SIG-M5 treated with dmso at 0.1 percent for 504 hours (cell line): ENCODE data around the gene TJAP1.
"Not testable (repeated sequence)": the region's sequence is repeated elsewhere in the genome, so short reads cannot be mapped to it uniquely, and the experiment has no call there.

Experiments used
- DNase-seq: peaks from one replicate; lab custom pipeline; 2025; ENCODE audit not compliant: unreplicated experiment; lab: John Stamatoyannopoulos, UW

Gene TJAP1

DNA sequence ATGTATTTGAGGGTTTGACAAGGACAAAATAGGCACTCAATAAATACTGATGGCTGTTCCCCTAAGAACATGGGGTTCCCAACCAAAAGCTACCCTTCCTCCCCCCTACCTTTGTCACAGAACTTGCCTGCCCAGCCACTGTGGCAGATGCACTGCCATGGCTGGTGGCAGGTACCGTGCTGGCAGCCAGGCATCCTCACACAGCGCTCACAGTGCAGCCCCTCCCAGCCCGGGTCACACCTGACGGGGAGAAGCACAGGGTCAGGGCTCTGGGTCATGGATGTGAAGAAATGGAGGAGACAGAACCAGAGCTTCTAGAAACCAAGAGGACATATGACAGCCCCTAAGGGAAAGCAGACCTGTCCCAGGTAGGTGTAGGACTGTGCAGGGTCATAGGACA lies 24.5 kb upstream of the TJAP1 start:
- no peak for DNase-seq

DNA sequence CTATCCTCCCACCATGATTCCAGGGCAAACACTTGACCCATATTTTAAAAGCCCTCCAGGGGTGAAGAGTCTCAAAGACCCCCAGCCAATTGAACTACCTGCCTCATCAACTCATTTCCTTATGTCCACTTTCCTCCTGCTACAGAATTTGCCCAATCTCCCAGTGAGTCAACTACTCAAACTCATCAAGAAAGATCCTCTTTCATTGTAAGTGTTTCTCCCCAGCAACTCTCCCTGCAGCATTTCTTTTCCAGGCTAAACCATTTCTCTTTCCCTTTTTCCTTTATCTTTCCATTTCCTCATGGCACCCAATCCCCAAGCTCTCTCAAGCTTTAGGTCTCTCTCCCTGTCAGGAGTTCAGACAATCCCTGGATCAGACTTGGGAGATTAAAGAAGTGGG lies 23.5 kb upstream of the TJAP1 start:
- no peak for DNase-seq

DNA sequence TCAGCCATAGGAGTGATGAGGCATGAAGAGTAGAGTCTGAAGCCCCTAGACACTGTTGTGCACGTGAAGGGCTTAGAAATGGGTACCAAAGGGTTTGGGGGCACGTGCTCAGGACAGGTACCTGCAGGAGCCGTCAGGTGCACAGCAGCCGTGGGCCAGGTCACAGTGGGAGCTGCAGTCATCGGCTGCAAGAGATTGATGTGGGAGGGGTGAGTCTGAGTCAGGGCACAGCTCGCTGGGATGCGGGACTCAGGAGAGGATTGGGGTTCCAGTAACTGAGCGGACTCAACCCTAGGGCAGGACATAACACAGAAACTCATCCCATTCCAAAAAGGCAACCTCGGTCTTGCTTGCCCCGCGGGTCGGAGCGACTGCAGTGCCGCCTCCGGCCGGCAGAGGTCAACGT lies 23.1 kb upstream of the TJAP1 start:
- DNase-seq, result peak; percentile 10

DNA sequence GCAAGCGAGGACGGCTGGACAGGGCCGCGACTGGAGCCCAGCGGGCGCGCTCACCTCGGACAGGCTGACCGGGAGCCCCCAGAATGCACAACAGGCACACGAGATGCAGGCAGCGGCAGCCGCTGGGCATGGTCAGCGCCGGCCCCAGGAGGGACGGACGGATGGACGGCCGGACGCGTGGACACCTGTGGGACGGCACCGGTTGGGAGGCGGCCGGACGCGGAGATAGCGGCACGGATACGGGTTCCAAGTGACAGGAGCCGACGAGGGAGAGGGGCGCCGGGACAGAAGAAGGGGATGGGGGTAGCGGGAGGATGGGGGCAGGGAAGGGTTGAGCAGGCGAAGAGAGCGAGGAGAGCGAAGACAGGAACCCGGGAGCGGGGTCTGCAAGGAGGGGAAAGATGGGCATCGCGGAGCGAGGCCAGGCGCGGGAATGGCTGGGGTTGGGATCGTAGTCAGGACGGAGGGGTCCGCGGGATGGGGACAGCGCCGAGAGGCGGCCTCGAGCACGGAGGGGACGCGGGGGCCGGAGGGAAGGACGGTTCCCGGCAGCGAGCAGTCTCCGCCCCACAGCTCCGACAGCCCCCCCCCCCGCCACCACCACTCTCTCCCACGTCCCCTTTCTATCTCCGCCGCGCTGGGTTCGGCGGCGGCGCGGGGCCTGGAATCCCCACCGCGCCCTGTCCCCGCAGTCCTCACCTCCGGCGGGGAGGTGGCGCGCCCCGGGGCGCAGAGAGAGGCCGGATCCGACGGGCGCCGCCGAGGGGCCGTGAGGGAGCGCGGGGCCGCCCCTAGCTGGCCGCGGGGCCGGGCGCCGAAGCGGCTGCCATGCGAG lies 22.5 kb upstream of the TJAP1 start:
- DNase-seq, result no peak

DNA sequence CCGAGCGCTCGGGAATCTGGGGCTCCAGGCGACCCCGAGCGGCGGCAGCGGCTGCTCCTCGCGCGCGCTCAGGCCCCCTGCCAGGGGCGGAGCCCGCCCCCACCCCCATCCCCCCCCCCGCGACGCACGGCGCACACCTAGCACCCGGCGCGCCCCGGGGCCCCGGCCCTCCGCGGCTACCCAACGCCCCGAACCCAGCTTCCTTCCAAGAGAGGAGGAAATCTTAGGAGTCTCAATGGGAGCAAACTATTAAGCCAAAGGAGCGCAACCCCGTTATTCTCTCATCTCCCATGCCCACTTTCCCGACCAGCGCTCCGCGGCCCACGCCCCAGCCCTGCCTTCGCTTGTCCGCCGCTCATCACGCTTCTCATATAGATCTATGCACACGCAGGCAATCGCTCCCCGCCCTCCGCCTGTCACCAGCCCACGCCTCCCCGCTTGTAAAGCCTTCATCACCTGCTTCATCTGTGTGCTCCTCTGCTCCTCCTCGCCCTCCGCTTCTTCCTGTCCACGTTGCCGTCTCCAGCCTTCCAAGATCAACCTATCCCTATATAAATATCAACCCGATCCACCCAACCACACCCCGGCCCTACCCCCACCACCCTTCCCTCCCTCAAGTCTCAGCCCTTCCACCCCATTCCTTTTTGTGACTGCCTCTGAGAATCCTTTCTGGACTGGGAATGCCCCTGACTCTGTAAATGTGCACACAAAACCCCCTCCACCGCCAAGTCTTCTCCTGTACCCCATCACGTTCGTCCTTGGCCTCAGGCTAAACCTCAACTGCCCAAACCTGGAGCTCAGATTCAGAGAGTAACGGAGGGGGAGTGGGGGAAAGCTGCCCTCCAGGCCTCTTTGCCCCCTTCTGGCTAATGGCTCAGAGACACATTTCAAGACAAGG lies 21.6 kb upstream of the TJAP1 start, which contains the start of gene DLK2:
Gene DLK2, minus strand, starts transcription at position 18 of the 898 bp plus-strand sequence. CDS start 723 bp downstream, outside the sequence.
- DNase-seq, result peak; percentile 24

DNA sequence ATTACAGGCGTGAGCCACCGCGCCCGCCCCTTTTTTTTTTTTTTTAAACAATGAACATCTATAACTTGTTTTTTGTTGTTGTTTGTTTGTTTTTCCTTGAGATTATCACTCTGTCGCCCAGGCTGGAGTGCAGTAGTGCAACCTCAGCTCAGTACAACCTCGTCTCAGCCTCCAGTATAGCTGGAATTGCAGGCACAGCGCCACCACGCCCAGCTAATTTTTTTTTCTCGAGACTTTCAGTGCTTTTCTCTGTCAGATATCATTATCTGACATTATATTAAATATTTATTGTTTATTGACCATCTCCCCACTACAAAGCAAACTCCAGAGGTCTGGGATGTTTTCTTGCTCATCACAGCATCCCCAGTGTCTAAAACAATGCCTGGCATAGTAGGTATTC lies 19.7 kb upstream of the TJAP1 start:
- no peak for DNase-seq

DNA sequence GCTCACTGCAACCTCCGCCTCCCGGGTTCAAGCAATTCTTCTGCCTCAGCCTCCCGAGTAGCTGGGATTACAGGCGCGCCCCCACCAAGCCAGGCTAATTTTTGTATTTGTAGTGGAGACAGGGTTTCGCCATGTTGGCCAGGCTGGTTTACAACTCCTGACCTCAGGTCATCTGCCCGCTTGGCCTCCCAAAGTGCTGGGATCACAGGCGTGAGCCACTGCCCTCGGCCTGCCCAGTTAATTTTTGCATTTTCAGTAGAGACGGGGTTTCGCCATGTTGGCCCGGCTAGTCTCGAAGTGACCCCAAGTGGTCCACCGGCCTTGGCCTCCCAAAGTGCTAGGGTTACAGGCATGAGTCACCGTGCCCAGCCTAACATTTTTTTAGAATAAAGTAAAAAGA lies 19.2 kb upstream of the TJAP1 start:
- DNase-seq, result not testable (repeated sequence)

DNA sequence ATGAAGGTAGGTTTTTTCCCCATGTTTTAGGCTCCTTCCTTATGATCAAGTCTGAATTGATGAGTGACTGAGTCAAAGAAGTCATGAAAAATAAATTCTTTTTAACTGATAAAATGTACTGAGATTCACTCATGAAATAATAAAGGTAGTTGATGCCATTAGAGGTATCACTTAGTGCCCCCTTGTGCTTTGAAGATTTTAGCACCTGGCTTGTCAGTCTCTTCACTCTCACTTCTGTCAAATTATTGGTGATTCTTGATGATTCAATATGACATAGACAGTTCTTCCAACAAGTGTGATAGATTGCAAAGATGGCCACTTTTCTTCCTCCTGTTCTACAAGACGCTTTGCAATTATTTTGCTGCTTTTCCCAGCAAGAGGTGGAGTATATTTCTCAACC lies 17.8 kb upstream of the TJAP1 start:
- no peak for DNase-seq

DNA sequence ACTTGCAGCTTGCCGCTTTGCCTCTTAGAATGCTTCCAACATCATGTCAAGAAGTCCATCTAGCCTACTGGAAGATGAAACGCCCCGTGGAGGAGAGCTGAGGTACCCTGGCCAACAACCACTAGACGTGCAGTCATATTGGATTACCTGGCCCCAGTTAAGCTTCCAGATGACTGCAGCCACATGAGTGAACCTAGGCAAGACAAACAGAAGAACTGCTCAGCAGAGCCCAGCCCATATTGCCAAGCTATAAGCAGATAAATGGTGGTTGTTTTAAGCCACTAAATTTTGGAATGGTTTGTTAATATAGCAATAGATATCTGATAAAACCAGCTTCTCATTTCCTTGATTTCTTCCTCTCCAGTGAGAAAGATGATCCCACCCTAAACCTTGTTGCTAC lies 17.3 kb upstream of the TJAP1 start:
- DNase-seq, result no peak

DNA sequence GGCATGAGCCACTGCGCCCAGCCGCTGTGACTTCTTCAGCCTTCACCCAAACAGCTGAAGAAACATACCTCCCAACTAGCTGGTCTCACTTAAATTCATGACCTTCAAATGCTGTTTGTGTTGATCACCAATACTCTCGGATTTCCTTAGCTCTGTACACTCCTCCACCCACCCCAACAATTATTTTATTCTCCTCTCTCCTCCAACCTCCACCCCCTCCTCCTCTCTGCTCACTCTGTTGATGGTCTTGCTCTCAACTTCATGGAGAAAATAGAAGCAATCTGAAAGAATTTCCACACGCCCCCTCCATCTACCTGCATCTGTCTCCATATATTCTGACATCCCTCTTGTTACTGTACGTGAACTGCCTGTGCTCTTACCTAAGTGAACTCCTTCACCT lies 15.4 kb upstream of the TJAP1 start:
- DNase-seq, result no peak

DNA sequence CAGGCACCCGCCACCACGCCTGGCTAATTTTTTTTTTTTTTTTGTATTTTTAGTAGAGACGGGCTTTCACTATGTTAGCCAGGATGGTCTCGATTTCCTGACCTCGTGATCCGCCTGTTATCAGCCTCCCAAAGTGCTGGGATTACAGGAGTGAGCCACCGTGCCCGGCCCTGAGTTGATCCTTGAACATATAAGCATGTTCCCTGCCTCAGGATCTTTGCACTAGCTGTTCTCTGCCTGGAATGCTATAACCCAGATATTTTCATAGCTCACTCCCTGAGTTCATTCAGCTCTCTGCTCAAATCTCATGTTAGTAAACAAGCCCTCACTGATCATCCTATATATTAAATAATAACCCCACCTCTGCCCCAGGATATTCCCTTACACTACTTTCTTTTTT lies 13.0 kb upstream of the TJAP1 start:
- no peak for DNase-seq

DNA sequence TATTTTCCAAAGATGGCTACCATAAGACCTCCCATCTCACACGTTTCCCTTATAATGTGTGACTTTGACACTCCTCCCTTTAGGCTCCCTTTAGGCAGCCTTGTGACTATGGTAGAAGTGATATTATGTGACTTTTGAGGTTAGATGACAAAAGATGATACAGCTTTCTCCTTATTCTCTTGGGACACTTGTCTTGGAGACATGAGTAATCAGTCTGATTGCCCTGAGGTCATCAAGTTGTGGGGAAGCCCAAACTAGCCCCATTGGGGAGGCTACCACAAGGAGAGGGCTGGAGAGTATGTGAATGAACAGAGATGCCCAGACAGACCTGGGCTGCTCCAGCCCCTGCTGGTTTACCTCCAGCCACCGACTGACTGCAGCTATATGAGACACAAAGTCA lies 11.4 kb upstream of the TJAP1 start:
- DNase-seq, result no peak

DNA sequence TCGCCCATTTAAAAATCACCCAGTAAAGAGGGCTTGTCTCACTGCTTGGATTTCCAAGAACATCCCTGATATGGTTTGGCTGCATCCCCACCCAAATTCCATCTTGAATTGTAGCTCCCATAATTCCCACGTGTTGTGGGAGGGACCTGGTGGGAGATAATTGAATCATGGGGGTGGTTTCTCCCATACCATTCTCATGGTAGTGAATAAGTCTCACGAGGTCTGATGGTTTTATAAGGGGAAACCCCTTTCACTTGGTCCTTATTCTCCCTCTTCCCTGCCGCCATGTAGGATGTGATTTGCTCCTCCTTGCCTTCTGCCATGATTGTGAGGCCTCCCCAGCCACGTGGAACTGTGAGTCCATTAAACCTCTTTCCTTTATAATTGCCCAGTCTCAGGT lies 10.1 kb upstream of the TJAP1 start:
- not testable (repeated sequence) for DNase-seq

DNA sequence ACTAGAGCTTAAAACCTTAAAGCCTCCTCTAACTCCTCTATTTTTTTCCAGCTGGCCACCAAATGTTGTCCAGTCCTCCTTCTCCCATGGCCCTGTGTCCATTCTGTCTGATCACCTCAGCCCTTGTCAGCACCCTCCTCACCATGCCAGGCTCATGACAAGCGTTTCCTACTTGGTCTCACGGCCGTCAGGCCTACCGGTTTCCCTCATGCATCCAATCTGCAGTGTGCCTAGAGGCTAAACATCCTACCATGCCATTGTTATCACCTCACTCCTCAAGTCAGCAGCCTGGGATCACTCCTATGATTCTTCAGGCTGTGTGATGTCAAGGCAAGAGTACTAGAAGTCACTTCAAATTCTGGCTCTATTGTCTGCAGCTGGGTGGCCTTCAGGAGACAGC lies 9.6 kb upstream of the TJAP1 start:
- no peak for DNase-seq

DNA sequence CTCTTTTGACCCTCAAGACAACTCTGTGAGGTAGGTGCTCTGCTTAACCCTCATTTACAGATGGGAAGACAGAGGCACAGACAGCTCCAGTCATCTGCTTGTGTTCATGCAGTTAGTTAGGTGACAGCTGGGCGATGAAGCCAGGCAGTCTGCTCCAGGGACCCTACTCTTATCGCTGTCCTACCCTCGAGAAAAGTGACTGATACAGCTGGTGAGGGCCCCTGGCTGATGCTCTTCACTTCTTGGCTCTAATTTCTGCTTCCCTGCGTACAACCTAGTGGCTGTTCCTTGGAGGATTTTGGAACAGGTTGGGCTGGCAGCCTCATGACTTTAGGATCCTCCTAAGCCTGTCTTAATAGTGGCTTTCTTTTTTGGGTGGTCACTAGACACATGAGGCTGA lies 9.1 kb upstream of the TJAP1 start:
- no peak for DNase-seq

DNA sequence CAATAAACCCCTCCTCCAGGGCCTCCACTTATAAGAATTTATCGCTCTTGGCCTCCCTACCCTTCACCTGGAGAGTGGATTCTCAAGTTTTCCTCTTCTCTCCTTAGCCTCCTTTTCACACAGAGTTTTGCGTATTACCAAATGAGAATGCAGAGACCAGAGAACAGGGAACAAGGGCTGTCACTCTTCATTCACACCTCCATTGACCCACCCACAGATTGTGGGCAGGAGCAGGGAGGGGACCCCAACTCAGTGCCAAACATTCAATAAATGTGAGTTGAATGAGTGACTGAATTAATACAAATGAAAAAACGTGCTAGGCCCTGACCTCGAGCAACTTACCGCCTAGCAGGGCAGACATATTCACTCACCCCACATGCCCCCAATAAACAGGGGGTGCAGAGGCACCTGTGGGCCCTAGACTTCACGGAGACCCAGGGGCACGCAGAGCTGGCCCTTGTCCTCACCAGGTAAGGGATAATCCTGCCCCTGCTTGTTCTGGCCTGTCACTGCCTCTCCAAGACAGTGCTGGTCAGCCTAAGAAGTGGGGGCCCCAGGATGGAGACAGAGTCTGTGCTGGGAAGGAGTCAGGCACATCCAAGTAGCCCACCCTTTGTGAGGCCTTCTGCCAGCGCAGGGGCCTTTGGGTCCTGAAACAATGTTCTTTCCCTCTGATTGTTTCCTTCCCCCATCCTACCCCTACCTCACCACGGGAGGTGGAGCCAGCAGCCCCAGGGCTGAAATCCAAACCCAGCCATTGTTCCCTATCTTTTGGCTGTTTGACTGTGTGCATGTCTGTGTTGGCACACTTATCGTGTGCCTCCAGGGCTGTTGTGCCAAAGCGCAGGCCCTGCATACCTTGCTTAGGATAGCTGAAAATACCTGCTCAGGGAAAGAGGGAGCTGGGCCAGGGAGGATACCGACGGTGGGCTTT lies 8.4 kb upstream of the TJAP1 start:
- DNase-seq, result no peak

DNA sequence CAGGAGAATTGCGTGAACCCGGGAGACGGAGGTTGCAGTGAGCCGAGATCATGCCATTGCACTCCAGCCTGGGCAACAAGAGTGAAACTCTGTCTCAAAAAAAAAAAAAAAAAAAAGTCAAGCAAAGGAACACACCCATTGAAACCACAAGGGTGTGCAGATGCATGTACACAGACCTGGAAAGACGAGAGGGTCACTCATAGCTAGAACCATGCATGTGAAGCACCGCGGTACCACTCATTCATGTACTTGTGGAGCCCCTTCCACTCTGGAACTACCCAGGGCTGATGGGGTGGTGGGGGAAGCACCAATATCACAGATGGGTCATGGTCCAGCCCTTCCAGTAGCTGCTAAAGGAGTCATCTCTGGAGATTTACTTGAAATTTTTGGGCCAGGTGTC lies 7.4 kb upstream of the TJAP1 start:
- DNase-seq, result no peak

DNA sequence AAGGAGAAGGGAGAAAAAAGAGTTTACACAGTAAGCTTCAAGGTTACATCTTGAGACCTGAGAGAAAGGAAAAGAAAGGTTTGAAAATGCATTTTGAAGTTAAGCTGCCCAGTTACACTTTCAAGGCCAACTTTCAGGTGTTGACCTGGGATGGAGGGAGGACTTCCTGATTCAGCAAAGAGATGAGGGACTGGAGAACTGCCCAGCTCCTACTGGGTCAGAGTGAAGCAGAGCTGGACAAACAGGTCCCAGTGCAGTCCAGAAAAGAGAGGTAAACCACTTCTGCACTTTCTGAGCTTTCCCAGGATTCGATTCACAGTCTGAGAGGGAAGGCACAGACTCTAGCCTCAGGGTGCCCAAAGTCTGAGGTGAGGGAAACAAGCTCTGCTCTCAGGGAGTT lies 6.0 kb upstream of the TJAP1 start:
- DNase-seq, result no peak

DNA sequence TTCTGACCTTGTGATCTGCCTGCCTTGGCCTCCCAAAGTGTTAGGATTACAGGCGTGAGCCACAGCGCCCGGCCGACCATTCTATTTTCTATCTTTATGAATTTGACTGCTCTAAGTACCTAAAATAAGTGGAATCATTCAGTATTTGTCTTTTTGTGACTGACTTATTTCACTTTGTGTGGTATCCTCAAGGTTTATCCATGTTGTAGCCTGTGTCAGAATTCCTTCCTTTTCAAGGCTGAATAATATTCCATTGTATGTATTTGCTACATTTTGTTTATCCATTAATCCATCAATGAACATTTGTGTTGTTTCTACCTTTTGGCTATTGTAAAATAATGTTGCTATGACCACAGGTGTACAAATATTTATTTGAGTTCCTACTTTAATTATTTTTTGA lies 4.9 kb upstream of the TJAP1 start:
- DNase-seq, result no peak

DNA sequence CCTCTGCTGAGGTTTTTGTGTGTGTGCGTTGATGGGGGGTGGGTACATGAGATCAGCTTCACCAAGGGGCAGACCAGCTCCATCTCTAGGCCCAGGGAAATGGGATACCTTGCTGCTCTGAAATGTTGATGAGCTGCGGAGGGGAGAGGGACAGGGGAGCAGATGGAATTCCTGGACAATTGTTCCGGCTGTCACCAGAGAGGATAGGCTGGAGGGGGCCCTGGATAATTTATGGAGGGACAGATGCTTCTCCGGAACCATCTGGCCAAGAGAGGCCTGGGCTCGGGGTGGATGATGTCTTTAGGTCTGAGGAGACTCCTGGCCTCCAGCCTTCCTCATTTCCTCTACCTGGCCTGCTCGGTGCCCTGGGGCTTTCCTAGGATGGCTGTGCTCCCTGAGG lies 1.9 kb upstream of the TJAP1 start:
- DNase-seq, result no peak

DNA sequence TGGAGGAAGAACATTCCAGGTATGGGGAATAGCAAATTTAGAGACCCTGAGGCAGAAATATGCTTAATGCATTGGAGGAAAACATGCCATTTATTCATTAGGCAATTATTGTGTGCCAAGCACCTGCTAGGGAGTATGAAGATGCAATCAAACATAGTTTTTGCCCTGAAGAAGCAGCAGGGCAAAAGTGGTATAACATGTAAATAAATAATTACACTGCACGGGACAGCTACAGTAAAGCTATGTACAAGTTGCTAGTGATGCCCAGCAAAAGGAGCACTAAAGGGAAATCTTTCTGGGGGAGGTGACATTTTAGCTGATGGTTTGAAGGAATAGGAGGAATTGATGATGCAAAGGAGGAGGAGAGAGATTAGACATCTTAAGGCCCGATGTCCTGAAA lies 624 bp upstream of the TJAP1 start:
- no peak for DNase-seq
